HepG2 (cell line): Measurements from ENCODE around the gene GNPAT. TPM values are rescaled to one million over a fixed set of nuclear protein-coding genes. Genes with fewer than 3 reads are reported as not detected.

Experiments used
- AKAP8 ChIP-seq: sonication (generic); formaldehyde crosslinking; IDR thresholded peaks from 2 replicates; pipeline ENCODE4 v1.5.1; 2020; ENCODE audit warnings: mild to moderate bottlenecking, missing genetic modification reagents
- CBX2 ChIP-seq, 2 experiments: fragments of 200-600 bp in 1 of 2; sonication (generic); formaldehyde crosslinking in 1 of 2; IDR thresholded peaks; 2 replicates each; pipeline versions ENCODE4 v1.7.0 to v1.8.1; 2018 to 2022; ENCODE audit warnings: low read depth in 2 of 2, low read length in 1 of 2, mild to moderate bottlenecking in 1 of 2, missing genetic modification reagents in 1 of 2
- CHCHD3 ChIP-seq: sonication (generic); formaldehyde crosslinking; IDR thresholded peaks from 2 replicates; pipeline ENCODE4 v1.8.0; 2022; ENCODE audit warnings: mild to moderate bottlenecking, missing genetic modification reagents, moderate library complexity
- ETS1 ChIP-seq: sonication (generic); formaldehyde crosslinking; IDR thresholded peaks from 2 replicates; pipeline ENCODE4 v1.4.0; 2020; ENCODE audit warnings: missing genetic modification reagents
- HMGA1 ChIP-seq: sonication (generic); formaldehyde crosslinking; conservative IDR thresholded peaks from 2 replicates; pipeline ENCODE4 v1.4.0; 2020; ENCODE audit warnings: missing genetic modification reagents
- JUNB ChIP-seq: sonication (generic); formaldehyde crosslinking; IDR thresholded peaks from 2 replicates; pipeline ENCODE4 v1.8.0; 2022; ENCODE audit warnings: missing genetic modification reagents, mild to moderate bottlenecking, borderline replicate concordance
- KLF12 ChIP-seq: sonication (generic); formaldehyde crosslinking; IDR thresholded peaks from 2 replicates; pipeline ENCODE4 v1.4.0; 2020; ENCODE audit warnings: missing genetic modification reagents, borderline replicate concordance
- KLF9 ChIP-seq: IDR thresholded peaks from 2 replicates; pipeline ENCODE4 v1.6.1; 2016; ENCODE audit warnings: low read depth
- ZBTB34 ChIP-seq: sonication (generic); formaldehyde crosslinking; IDR thresholded peaks from 2 replicates; pipeline ENCODE4 v1.8.0; 2022; ENCODE audit warnings: mild to moderate bottlenecking, missing genetic modification reagents
- ZNF101 ChIP-seq: sonication (generic); formaldehyde crosslinking; IDR thresholded peaks from 2 replicates; pipeline ENCODE4 v1.4.0; 2020; ENCODE audit warnings: mild to moderate bottlenecking, low read depth, missing genetic modification reagents, borderline replicate concordance
- ZNF180 ChIP-seq: sonication (generic); formaldehyde crosslinking; IDR thresholded peaks from 2 replicates; pipeline ENCODE4 v1.4.0; 2020; ENCODE audit warnings: low read depth, missing genetic modification reagents, borderline replicate concordance
- ZNF234 ChIP-seq: sonication (generic); formaldehyde crosslinking; conservative IDR thresholded peaks from 2 replicates; pipeline ENCODE4 v1.5.1; 2020; ENCODE audit warnings: mild to moderate bottlenecking, missing genetic modification reagents
- ZNF256 ChIP-seq: sonication (generic); formaldehyde crosslinking; conservative IDR thresholded peaks from 2 replicates; pipeline ENCODE4 v1.4.0; 2020; ENCODE audit warnings: missing genetic modification reagents
- ZNF33A ChIP-seq: sonication (generic); formaldehyde crosslinking; IDR thresholded peaks from 2 replicates; pipeline ENCODE4 v1.5.1; 2020; ENCODE audit warnings: missing genetic modification reagents, mild to moderate bottlenecking, moderate library complexity, borderline replicate concordance
- ZNF430 ChIP-seq: sonication (generic); formaldehyde crosslinking; IDR thresholded peaks from 2 replicates; pipeline ENCODE4 v1.9.0; 2021; ENCODE audit warnings: mild to moderate bottlenecking, missing genetic modification reagents
- ZNF563 ChIP-seq: sonication (generic); formaldehyde crosslinking; IDR thresholded peaks from 2 replicates; pipeline ENCODE4 v1.8.0; 2022; ENCODE audit warnings: mild to moderate bottlenecking, moderate library complexity, missing genetic modification reagents
- polyA plus RNA-seq, 8 experiments: library from polyadenylated mRNA; depleted of rRNA in 3 of 8; stranded (reverse) in 7 of 8; unstranded in 1 of 8; fragments of >200 nt; fragmentation: Illumina TruSeq in 4 of 8; extraction: Trizol in 4 of 8; gene quantifications; 2 replicates each; pipeline versions ENCODE4 v1.2.1 to v1.2.3, GENCODE V29; 2011 to 2016; ENCODE audit warnings: low read depth in 4 of 8, missing spikeins in 1 of 8, mixed read lengths in 1 of 8; ENCODE audit not compliant: insufficient read depth in 1 of 8
- total RNA-seq, 5 experiments: library from RNA; depleted of rRNA; stranded (reverse); fragments of >200 nt; fragmentation: Illumina TruSeq; extraction: Trizol; gene quantifications; 2 replicates each; pipeline ENCODE4 v1.2.3, GENCODE V29; 2016; ENCODE audit warnings: low read depth in 1 of 5
- TF ChIP-seq, protein P1 (sequence below): sonication (generic); formaldehyde crosslinking; IDR thresholded peaks from 2 replicates; pipeline ENCODE4 v1.4.0; 2020; ENCODE audit warnings: missing genetic modification reagents
- TF ChIP-seq, protein P2 (sequence below): sonication (generic); formaldehyde crosslinking; IDR thresholded peaks from 2 replicates; pipeline ENCODE4 v1.4.0; 2020; ENCODE audit warnings: missing genetic modification reagents, borderline replicate concordance
- TF ChIP-seq, protein P3 (sequence below): IDR thresholded peaks from 2 replicates; pipeline ENCODE4 v1.6.1; 2016; ENCODE audit warnings: missing compliant biosample characterization, missing genetic modification reagents, borderline replicate concordance

The GNPAT gene
- total and polyA plus RNA-seq, 2 of the 13 experiments (the other 11 are each of a cell fraction or from before 2014, with no cell fraction given), result 58.3 to 114 TPM

- TF ChIP-seq, protein P1, sequence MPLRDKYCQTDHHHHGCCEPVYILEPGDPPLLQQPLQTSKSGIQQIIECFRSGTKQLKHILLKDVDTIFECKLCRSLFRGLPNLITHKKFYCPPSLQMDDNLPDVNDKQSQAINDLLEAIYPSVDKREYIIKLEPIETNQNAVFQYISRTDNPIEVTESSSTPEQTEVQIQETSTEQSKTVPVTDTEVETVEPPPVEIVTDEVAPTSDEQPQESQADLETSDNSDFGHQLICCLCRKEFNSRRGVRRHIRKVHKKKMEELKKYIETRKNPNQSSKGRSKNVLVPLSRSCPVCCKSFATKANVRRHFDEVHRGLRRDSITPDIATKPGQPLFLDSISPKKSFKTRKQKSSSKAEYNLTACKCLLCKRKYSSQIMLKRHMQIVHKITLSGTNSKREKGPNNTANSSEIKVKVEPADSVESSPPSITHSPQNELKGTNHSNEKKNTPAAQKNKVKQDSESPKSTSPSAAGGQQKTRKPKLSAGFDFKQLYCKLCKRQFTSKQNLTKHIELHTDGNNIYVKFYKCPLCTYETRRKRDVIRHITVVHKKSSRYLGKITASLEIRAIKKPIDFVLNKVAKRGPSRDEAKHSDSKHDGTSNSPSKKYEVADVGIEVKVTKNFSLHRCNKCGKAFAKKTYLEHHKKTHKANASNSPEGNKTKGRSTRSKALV, result no peak
- TF ChIP-seq JUNB (CRISPR knock-in tag) (no peak), ZNF256 (CRISPR knock-in tag) (no peak; the same call in none of the 2 replicates), ZNF234 (CRISPR knock-in tag) (no peak), CBX2 (IDR thresholded peaks at IDR 0.05; ENCODE audit: low read depth, low read length) (no peak), CBX2 (CRISPR knock-in tag; IDR thresholded peaks at IDR 0.05; ENCODE audit: low read depth) (no peak), ETS1 (CRISPR knock-in tag) (no peak), CHCHD3 (CRISPR knock-in tag) (no peak), ZNF563 (CRISPR knock-in tag) (no peak), ZBTB34 (CRISPR knock-in tag) (no peak), ZNF180 (CRISPR knock-in tag) (no peak), ZNF33A (CRISPR knock-in tag) (no peak), AKAP8 (CRISPR knock-in tag) (no peak), HMGA1 (CRISPR knock-in tag) (no peak), ZNF430 (CRISPR knock-in tag) (no peak), KLF12 (no peak), ZNF101 (CRISPR knock-in tag) (no peak), KLF9 (no peak)
- TF ChIP-seq, protein P2, sequence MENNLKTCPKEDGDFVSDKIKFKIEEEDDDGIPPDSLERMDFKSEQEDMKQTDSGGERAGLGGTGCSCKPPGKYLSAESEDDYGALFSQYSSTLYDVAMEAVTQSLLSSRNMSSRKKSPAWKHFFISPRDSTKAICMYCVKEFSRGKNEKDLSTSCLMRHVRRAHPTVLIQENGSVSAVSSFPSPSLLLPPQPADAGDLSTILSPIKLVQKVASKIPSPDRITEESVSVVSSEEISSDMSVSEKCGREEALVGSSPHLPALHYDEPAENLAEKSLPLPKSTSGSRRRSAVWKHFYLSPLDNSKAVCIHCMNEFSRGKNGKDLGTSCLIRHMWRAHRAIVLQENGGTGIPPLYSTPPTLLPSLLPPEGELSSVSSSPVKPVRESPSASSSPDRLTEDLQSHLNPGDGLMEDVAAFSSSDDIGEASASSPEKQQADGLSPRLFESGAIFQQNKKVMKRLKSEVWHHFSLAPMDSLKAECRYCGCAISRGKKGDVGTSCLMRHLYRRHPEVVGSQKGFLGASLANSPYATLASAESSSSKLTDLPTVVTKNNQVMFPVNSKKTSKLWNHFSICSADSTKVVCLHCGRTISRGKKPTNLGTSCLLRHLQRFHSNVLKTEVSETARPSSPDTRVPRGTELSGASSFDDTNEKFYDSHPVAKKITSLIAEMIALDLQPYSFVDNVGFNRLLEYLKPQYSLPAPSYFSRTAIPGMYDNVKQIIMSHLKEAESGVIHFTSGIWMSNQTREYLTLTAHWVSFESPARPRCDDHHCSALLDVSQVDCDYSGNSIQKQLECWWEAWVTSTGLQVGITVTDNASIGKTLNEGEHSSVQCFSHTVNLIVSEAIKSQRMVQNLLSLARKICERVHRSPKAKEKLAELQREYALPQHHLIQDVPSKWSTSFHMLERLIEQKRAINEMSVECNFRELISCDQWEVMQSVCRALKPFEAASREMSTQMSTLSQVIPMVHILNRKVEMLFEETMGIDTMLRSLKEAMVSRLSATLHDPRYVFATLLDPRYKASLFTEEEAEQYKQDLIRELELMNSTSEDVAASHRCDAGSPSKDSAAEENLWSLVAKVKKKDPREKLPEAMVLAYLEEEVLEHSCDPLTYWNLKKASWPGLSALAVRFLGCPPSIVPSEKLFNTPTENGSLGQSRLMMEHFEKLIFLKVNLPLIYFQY, result no peak
- TF ChIP-seq, protein P3, sequence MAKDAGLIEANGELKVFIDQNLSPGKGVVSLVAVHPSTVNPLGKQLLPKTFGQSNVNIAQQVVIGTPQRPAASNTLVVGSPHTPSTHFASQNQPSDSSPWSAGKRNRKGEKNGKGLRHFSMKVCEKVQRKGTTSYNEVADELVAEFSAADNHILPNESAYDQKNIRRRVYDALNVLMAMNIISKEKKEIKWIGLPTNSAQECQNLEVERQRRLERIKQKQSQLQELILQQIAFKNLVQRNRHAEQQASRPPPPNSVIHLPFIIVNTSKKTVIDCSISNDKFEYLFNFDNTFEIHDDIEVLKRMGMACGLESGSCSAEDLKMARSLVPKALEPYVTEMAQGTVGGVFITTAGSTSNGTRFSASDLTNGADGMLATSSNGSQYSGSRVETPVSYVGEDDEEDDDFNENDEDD (CRISPR knock-in tag), result peak; percentile 19; the same call in 1 of the 2 replicates
Measured at GRCh38 chr1:231211005-231211857, 29.8 kb upstream of the GNPAT start (continued).
